Measurements from ENCODE around the gene SEPTIN3.

- TF ChIP-seq CTCF (IDR thresholded peaks at IDR 0.05; ENCODE audit: low read depth, low read length, poor library complexity, severe bottlenecking) (no peak), EZH2phosphoT487 (IDR thresholded peaks at IDR 0.05; ENCODE audit: borderline replicate concordance, low read length) (no peak)
These were observed 32.5 kb downstream of the SEPTIN3 start for GRCh38 chr22:42001706-42002105.
